ENCODE data around the gene CD82.

DNA sequence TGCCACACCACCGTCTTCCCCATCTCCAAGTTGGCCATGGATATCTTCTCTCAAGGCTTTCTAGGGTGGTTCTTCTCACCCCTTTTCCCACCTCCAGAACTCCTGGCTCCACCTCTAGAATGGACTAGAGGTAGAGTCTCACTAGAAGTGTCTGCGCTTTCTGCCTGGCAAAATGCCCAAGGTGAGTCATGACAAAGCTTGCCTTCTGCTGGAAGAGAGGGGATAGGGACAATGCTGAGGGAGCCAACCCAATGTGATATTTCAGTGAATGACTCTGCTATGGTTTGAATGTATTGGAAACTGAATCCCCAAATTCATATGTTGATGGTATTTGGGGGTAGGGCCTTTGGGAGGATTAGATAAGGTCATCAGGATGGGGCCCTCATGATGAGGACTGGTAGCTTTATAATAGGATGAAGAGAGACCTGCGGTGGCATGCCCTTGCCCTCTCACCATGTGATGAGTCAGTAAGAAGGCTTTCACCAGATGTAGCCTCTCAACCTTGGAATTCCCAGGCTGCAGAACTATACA, 4.1 kb upstream of the CD82 start:
- TF ChIP-seq POLR2A (IDR thresholded peaks at IDR 0.05), result no peak
- TF ChIP-seq, protein P1, sequence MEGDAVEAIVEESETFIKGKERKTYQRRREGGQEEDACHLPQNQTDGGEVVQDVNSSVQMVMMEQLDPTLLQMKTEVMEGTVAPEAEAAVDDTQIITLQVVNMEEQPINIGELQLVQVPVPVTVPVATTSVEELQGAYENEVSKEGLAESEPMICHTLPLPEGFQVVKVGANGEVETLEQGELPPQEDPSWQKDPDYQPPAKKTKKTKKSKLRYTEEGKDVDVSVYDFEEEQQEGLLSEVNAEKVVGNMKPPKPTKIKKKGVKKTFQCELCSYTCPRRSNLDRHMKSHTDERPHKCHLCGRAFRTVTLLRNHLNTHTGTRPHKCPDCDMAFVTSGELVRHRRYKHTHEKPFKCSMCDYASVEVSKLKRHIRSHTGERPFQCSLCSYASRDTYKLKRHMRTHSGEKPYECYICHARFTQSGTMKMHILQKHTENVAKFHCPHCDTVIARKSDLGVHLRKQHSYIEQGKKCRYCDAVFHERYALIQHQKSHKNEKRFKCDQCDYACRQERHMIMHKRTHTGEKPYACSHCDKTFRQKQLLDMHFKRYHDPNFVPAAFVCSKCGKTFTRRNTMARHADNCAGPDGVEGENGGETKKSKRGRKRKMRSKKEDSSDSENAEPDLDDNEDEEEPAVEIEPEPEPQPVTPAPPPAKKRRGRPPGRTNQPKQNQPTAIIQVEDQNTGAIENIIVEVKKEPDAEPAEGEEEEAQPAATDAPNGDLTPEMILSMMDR (IDR thresholded peaks at IDR 0.05), result no peak
